Type B pancreatic cell (in vitro differentiated cells): ENCODE results near the gene KRTAP10-5. TPM values are rescaled to one million over a fixed set of nuclear protein-coding genes. Genes with fewer than 3 reads are reported as not detected.
"Not testable (repeated sequence)": the region's sequence is repeated elsewhere in the genome, so short reads cannot be mapped to it uniquely, and the experiment has no call there.

Source experiments
- DNase-seq: peaks from one replicate; pipeline ENCODE4 v3.0.0; 2021; ENCODE audit warnings: mixed read lengths; ENCODE audit not compliant: unreplicated experiment; ENCODE audit errors: extremely low spot score
- H3K27ac Mint-ChIP-seq: 2 replicates; pipeline ENCODE4 v1.8.0; 2021; ENCODE audit warnings: mild to moderate bottlenecking, mixed read lengths
- H3K27me3 Mint-ChIP-seq: 2 replicates; pipeline ENCODE4 v1.8.0; 2021; ENCODE audit warnings: mixed read lengths
- H3K36me3 Mint-ChIP-seq: 2 replicates; pipeline ENCODE4 v1.8.0; 2021; ENCODE audit warnings: mixed read lengths
- H3K4me1 Mint-ChIP-seq: one replicate; pipeline ENCODE4 v1.8.0; 2021; ENCODE audit warnings: mixed read lengths; ENCODE audit not compliant: unreplicated experiment
- H3K4me3 Mint-ChIP-seq: 2 replicates; pipeline ENCODE4 v1.8.0; 2021; ENCODE audit warnings: mild to moderate bottlenecking, mixed read lengths
- H3K9me3 Mint-ChIP-seq: 2 replicates; pipeline ENCODE4 v1.8.0; 2021; ENCODE audit warnings: mixed read lengths
- total RNA-seq: library from RNA; stranded (reverse); gene quantifications from 2 replicates; pipeline ENCODE4 v1.2.1, GENCODE V29; 2021; ENCODE audit warnings: low replicate concordance
- TF ChIP-seq, protein P1 (sequence below): fragments of 200-600 bp; sonication (generic); conservative IDR thresholded peaks from 2 replicates; pipeline ENCODE4 v1.5.0; 2021; ENCODE audit warnings: antibody characterized with exemption, mild to moderate bottlenecking

Gene KRTAP10-5
- total RNA-seq, 1 donor from 2014 or later, result not detected

DNA sequence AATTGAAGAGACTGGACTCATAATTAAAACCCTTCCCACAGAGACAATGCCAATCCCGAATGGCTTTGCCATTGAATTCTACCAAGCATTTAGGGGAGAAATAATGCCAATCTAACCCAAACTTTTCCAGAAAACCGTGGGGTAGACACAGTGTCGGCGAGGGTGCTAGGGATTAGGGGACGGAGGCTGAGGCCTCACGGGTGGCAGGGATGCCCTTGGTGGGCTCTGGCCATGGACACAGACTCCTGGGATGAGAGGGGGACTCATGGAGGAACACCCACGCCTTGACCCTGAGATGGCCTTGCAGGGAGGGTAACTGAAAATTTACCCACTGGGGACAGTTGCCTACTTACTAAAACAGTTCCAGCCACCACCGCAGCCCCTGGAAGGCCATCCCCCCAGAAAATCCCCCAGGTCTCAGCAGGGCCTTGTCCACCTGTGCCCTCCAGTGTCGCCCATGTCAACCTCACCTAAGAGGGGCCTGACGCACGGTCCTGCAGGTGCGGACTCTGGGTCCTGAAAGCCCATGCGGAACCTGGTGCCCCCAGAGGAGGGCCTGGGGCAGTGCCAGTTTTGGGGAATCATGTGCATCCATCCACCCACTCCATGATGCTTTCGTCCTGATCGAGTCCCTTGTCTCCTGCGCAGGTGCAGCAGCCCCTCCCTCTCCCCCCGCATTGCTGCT is 1.9 kb downstream of the KRTAP10-5 start:
- Mint-ChIP-seq H3K27me3 (peaks cover 8% of the 10 kb centered on the region), H3K4me3 (no peak overlapping the region)
- no peak for DNase-seq

DNA sequence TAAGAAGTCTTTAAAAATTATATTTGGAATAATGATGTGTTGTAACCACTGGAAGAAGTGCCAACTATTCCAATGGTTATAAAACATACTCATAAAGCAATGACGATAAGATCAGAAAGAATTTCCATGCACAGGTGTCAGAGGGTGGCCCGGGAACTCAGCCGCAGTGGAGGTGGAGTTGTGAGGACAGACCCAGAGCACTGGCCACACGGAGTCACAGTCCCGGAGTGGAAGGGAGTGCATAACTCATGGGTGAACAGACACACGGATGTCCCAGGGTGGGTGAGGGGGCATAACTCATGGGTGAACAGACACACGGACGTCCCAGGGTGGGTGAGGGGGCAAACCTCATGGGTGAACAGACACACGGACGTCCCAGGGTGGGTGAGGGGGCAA is 4.4 kb downstream of the KRTAP10-5 start:
- no peaks in the 10 kb centered on the region for H3K36me3 Mint-ChIP-seq
- no peak overlapping the region for H3K4me3 Mint-ChIP-seq
- H3K27me3 Mint-ChIP-seq, result peaks cover 3% of the 10 kb centered on the region
- TF ChIP-seq, protein P1, sequence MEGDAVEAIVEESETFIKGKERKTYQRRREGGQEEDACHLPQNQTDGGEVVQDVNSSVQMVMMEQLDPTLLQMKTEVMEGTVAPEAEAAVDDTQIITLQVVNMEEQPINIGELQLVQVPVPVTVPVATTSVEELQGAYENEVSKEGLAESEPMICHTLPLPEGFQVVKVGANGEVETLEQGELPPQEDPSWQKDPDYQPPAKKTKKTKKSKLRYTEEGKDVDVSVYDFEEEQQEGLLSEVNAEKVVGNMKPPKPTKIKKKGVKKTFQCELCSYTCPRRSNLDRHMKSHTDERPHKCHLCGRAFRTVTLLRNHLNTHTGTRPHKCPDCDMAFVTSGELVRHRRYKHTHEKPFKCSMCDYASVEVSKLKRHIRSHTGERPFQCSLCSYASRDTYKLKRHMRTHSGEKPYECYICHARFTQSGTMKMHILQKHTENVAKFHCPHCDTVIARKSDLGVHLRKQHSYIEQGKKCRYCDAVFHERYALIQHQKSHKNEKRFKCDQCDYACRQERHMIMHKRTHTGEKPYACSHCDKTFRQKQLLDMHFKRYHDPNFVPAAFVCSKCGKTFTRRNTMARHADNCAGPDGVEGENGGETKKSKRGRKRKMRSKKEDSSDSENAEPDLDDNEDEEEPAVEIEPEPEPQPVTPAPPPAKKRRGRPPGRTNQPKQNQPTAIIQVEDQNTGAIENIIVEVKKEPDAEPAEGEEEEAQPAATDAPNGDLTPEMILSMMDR, result no peak
- H3K9me3 Mint-ChIP-seq, result peaks cover 5% of the 10 kb centered on the region
- H3K4me1 Mint-ChIP-seq, result no peaks in the 10 kb centered on the region
- no peak overlapping the region for H3K27ac Mint-ChIP-seq
- no peak for DNase-seq

More for the DNA sequence above, 1.9 kb downstream of the KRTAP10-5 start:
- Mint-ChIP-seq H3K36me3 (no peaks in the 10 kb centered on the region), H3K9me3 (no peaks in the 10 kb centered on the region), H3K27ac (no peak overlapping the region), H3K4me1 (peaks cover 6% of the 10 kb centered on the region)
- TF ChIP-seq, protein P1, result no peak

DNA sequence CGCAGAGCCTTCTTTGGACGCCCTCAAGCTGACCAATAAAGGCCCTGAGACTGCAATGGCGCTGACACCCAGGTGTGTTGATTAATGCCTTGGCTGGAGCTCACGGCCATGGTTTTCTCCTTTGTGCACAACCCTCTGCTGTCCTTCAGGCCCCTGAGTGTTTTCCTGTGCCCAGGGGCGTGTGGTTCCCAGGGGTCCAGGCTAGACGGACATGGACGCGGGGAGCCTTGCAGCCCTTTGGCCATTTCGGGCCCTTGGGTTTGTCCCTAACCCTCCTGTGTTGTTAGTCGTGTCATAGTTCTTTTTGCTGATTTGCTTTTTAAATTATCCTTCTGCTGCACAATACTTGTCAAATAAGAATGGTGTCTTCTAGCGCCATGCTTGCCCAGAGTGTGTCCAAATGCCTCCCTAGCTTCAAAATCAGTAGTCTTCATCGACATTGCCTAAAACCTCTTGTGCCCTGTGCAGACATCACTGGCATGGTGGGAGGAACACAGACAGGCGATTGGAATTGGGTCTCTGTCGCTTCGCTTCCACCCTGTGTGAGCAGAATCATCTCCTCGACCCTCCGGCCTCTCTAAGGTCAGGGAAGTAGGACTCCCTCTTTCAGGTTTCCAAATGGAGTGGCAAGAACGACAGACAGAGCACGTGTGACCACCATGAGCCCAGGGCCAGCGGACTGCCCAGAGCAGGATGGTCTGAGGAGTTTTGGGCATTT is 4.9 kb downstream of the KRTAP10-5 start:
- Mint-ChIP-seq H3K9me3 (peaks cover 5% of the 10 kb centered on the region), H3K27ac (no peak overlapping the region), H3K36me3 (no peaks in the 10 kb centered on the region), H3K4me3 (no peak overlapping the region), H3K4me1 (no peaks in the 10 kb centered on the region), H3K27me3 (peaks cover 3% of the 10 kb centered on the region)
- no peak for DNase-seq
- TF ChIP-seq, protein P1, result no peak

DNA sequence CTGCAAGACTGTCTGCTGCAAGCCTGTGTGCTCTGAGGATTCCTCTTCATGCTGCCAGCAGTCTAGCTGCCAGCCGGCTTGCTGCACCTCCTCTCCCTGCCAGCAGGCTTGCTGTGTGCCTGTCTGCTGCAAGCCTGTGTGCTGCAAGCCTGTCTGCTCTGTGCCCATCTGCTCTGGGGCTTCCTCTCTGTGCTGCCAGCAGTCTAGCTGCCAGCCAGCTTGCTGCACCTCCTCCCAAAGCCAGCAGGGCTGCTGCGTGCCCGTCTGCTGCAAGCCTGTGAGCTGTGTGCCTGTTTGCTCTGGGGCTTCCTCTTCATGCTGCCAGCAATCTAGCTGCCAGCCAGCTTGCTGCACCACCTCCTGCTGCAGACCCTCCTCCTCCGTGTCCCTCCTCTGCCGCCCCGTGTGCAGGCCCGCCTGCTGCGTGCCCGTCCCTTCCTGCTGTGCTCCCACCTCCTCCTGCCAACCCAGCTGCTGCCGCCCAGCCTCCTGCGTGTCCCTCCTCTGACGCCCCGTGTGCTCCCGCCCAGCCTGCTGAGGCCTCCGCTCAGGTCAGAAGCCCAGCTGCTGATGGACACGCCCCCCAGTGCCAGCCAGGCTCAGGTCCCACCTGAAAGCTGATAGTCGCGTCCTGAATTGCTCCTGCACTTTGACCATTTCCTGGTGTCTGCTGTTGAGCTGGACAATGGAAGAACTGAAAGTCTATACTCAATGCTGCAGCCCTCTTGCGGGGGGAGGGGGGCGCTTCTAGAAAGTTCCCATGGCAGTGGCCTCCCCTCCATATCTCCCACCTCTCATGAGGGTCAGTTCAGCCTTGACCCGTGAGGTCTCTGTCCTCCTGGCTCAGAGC is 5.7 kb downstream of the KRTAP10-5 start:
- DNase-seq, result no peak
- Mint-ChIP-seq H3K4me3 (no peak overlapping the region), H3K9me3 (peaks cover 5% of the 10 kb centered on the region), H3K27ac (no peak overlapping the region), H3K4me1 (no peaks in the 10 kb centered on the region), H3K27me3 (peaks cover 3% of the 10 kb centered on the region), H3K36me3 (no peaks in the 10 kb centered on the region)
- TF ChIP-seq, protein P1, result no peak

DNA sequence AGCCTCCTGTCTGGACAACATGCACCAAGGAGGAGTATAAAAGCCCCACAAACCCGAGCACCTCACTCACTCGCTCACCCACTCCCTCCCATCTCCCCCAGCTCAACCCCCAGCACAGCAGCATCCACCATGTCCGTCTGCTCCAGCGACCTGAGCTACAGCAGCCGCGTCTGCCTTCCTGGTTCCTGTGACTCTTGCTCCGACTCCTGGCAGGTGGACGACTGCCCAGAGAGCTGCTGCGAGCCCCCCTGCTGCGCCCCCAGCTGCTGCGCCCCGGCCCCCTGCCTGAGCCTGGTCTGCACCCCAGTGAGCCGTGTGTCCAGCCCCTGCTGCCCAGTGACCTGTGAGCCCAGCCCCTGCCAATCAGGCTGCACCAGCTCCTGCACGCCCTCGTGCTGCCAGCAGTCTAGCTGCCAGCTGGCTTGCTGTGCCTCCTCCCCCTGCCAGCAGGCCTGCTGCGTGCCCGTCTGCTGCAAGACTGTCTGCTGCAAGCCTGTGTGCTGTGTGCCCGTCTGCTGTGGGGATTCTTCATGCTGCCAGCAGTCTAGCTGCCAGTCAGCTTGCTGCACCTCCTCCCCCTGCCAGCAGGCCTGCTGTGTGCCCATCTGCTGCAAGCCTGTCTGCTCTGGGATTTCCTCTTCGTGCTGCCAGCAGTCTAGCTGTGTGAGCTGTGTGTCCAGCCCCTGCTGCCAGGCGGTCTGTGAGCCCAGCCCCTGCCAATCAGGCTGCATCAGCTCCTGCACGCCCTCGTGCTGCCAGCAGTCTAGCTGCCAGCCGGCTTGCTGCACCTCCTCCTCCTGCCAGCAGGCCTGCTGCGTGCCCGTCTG is 6.6 kb downstream of the KRTAP10-5 start, which contains the start of gene KRTAP10-4:
KRTAP10-4 (plus strand) TSS at position 100 of the 827 bp plus-strand sequence; CDS start at position 130, 30 bp downstream.
- DNase-seq, H3K36me3 Mint-ChIP-seq, H3K9me3 Mint-ChIP-seq, H3K27me3 Mint-ChIP-seq, H3K27ac Mint-ChIP-seq, H3K4me1 Mint-ChIP-seq, H3K4me3 Mint-ChIP-seq: not testable (repeated sequence)
